ENCODE data around the gene CSPG4.
"Not testable (repeated sequence)": the region's sequence is repeated elsewhere in the genome, so short reads cannot be mapped to it uniquely, and the experiment has no call there.

The CSPG4 gene

GRCh38 chr15:75649848-75650247, 62.8 kb downstream of the CSPG4 start:
- DNase-seq, result no peak

- no peak for DNase-seq
Observed at GRCh38 chr15:75649045-75649761, 63.4 kb downstream of the CSPG4 start.

GRCh38 chr15:75648156-75649000, 64.3 kb downstream of the CSPG4 start:
- peak in 30 of 51 donors; percentile 25 to 74 (median 48) for DNase-seq

DNA sequence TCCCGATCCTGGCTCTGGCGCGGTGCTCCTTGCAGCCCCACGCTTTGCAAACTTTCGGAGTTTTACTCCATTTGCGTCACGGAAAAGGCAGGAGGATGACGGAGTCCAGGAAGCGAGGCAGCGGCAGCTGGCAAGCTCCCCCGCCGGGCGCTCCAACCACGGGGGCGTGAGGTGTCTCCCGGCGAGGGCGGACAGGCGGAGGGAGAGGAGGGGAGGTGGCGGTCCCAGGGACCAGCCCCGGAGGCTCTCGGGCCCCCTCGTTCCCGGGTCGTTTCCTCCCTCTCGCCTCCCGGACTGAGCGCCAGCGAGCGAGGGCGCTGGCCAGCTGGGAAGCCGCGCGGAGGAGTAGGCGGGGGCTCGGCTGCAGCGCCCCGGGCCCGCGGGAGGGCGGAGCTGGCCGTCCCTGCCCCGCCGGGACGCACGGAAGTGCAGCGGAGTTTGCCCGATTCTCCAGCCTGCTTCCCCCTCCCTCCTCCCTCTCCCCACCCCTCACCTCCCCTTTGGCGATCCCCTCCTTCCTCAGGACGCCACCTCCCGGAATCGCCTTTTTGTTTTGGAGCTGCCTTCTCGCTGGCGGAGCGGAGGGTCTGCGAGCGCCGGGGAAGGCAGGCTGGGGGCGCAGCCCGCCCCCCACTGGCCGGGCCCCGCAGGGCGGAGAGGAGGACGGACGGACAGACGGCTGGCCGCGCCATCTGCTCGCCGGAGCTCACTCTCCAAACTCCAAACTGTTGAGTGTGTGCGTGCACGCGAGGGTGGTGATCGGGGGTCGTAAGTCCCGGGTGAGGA, 65.1 kb downstream of the CSPG4 start, which contains the start of gene SNX33:
Gene SNX33 (plus strand): TSS at position 543 of the 786 bp plus-strand sequence. CDS start 1,191 bp downstream, outside the sequence.
- peak in 43 of 51 donors; percentile 18 to 87 (median 63) for DNase-seq

DNA sequence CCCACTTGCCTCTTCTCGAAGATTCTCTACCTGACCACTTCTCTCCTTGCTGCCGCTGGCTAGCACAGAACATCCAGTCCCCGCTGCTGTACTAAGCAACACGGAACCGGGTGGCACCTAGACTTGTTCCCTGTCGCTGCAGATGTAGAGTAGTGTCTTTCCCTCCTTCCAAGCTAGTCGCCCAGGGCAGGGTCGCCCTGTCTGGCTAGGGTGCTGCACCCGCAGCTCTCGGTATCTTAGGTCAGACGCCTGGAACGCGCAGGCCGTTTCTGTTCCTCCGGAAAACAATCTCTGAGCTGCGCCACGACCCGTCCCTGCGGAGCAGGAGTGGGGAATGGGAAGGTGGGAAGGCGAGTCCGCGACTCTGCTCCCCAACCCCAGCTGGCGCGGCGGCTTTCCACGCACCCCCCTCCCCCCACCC, 65.7 kb downstream of the CSPG4 start:
- DNase-seq, result peak in 7 of 51 donors; percentile 36 to 56 (median 51)

- no peak for DNase-seq
Observed at GRCh38 chr15:75646112-75646943, 66.3 kb downstream of the CSPG4 start.

DNA sequence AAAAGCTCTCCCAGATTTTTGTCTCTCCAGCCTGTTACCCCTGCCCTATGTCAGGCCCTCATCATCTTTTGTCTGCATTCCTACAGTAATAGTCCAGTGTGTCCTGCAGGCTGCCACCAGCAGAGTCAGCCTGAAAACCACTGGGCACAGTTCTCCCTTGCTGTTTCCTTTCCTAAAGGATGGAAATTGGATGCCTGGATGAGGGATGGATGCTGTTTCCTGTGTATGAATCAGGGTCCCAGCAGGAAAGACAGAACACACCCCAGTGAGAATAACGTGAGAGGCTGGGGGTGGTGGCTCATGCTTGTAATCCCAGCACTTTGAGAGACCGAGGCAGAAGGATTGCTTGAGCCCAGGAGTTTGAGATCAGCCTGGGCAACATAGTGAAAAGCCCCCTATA, 68.3 kb downstream of the CSPG4 start:
- DNase-seq, result no peak

- no peak for DNase-seq
Observed at GRCh38 chr15:75641603-75642002, 71.0 kb downstream of the CSPG4 start.

DNA sequence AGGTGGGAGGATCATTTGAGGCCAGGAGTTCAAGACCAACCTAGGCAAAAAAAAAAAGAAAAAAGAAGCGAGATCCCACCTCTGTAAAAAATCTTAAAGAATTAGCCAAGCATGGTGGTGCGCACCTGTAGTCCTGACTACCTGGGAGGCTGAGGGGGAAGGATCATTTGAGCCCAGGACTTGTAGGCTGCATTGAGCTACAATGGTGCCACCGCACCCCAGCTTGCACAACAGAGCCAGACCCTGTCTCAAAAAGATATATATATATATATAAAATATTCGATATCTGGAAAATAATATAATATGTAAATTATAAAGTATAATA, 71.5 kb downstream of the CSPG4 start:
- no peak for DNase-seq

- DNase-seq, result peak in 5 of 51 donors; percentile 42 to 71 (median 54)
Observed at GRCh38 chr15:75640483-75641178, 72.0 kb downstream of the CSPG4 start.

DNA sequence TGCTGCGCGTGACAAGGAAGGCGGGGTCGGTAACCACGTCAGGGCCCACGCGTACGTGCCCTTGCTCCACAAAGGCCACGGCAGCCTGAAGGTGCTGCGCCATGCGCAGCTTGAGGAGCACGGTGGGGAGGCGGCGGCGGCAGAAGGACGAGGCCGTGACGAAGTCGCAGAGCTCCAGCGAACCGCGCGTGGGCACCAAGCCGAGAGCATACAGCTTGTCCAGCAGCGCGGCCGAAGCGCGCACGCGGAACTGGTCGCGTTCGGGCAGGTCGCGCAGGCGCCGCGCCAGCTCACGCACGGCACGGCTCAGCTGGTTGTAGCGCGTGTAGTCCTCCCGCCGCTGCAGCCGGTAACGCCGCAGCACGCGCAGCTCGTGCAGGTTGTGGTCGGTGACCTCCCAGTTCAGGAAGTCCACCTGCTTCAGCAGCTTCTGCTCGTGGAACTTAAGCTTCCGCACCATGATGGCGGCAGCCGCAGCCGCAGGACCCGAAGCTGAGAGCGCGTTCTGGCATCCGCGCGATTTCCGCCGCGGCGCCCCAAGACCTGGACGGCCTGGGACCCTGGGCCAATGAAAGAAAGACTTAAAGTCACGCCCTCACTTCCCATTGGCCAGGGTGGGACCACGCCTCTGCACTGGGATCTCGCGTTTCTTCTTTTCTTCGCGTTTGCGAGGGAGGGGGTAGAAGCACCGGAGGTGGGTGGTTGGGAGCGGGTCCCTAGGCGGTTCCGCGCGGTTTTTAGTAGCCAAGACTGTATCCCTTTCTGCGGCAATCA, 72.8 kb downstream of the CSPG4 start, which contains the start of gene IMP3:
Gene IMP3 (minus strand): TSS at position 516 of the 774 bp plus-strand sequence. CDS start 56 bp downstream, at position 460.
- DNase-seq, result peak; percentile 56 to 97 (median 93)

DNA sequence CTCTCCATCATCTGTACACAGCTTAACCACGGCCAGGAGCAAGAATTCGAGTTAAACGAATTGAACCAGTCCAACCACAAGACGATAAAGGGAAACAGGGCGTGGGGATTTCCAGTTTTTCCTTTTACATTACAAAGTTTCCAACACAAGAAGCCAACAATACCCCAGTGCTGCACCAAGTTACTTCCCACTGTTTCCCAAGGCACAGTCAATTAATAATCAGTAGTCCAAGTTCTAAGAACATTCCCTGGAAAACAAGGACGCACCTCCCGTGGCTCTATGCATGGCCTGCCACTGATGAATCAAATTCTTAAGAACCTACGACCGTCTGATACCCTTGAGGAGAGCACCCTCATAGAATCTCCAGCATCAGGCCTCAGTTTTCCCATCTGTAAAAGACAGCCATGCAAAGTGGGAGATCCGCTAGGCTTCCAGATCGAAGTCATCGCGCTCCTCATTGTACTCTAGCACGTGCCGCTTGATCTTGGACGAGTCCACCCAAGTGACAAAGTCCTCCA, 73.4 kb downstream of the CSPG4 start:
- DNase-seq, result peak in 1 of 51 donors; percentile 40

- no peak for DNase-seq
Observed at GRCh38 chr15:75637245-75638009, 75.2 kb downstream of the CSPG4 start.

DNA sequence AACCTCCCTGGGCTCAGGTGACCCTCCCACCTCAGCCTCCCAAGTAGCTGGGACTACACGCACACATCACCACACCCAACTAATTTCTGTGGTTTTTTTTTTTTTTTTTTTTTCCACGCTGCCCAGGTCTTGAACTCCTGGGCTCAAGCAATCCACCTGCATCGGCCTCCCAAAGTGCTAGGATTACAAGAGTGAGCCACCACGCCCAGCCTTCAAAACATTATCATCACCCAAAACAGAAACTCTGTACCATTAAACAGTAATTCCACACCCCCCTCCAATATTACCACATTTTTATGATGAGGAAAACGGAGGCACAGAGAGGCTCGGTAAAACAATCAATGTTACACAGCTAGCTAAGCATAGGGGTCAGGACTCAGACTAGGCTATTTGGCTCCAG, 76.6 kb downstream of the CSPG4 start:
- DNase-seq, result no peak

- not testable (repeated sequence) for DNase-seq
Observed at GRCh38 chr15:75633922-75634321, 78.7 kb downstream of the CSPG4 start.

DNA sequence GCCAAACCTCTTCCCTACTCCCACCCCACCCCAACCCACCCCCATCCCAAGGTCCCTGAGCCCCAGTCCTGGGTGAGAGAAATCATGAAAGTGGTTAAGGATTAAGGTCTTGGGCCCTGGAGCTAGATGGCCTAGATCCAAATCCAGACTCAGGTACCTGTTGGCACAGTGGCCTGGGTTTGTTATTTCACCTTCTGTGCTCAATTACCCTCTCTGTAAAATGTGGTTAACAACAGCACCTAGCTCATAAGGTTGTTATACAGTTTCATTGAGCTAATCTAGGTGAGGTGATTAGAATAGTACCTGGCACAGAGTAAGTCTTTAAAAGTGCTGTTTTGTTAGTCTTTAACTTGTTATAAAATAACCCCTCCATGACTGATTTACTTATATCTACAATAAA, 80.7 kb downstream of the CSPG4 start:
- no peak for DNase-seq

GRCh38 chr15:75625542-75626347, 86.9 kb downstream of the CSPG4 start, which contains the start of gene SNUPN:
SNUPN (minus strand) TSS chr15:75625725; CDS start chr15:75621051, 4,674 bp downstream.
- DNase-seq, result peak; percentile 57 to 95 (median 89)

Measured in hypothalamus (tissue), 51 donors.